Mesendoderm (in vitro differentiated cells): Measurements from ENCODE around the gene SPAG4.

ENCODE experiments used
- DNase-seq: peaks from one replicate; pipeline ENCODE4 v3.0.0; 2013
- H2AK5ac ChIP-seq: 2 replicates; pipeline ENCODE4 v1.6.1; 2013; ENCODE audit warnings: low read length, inconsistent platforms
- H2BK120ac ChIP-seq: 2 replicates; pipeline ENCODE4 v1.6.1; 2013; ENCODE audit warnings: low read depth, mild to moderate bottlenecking, low read length, moderate library complexity, mixed read lengths
- H2BK15ac ChIP-seq: replicated peaks from 2 replicates; pipeline ENCODE4 v1.6.1; 2013; ENCODE audit warnings: low read depth, mild to moderate bottlenecking, moderate library complexity
- H2BK5ac ChIP-seq: 2 replicates; pipeline ENCODE4 v1.6.1; 2013; ENCODE audit warnings: low read length, inconsistent platforms
- H3K18ac ChIP-seq: 2 replicates; pipeline ENCODE4 v1.6.1; 2013; ENCODE audit warnings: mild to moderate bottlenecking, low read length, mixed read lengths
- H3K23ac ChIP-seq: one replicate; pipeline ENCODE4 v1.6.1; 2013; ENCODE audit warnings: low read length
- H3K27ac ChIP-seq: 2 replicates; pipeline ENCODE4 v1.5.1; 2013; ENCODE audit warnings: low read depth, mild to moderate bottlenecking, inconsistent platforms, low read length, moderate library complexity
- H3K27me3 ChIP-seq: 2 replicates; pipeline ENCODE4 v1.6.1; 2013; ENCODE audit warnings: low read length, control low read depth, mild to moderate bottlenecking, inconsistent platforms; ENCODE audit not compliant: insufficient read depth, poor library complexity
- H3K36me3 ChIP-seq: 2 replicates; pipeline ENCODE4 v1.6.1; 2013; ENCODE audit warnings: low read length, inconsistent platforms; ENCODE audit not compliant: control insufficient read depth, insufficient read depth
- H3K4ac ChIP-seq: one replicate; pipeline ENCODE4 v1.6.1; 2013; ENCODE audit warnings: low read depth, mild to moderate bottlenecking, low read length, moderate library complexity
- H3K4me1 ChIP-seq: 2 replicates; pipeline ENCODE4 v1.6.1; 2013; ENCODE audit warnings: low read depth, low read length, inconsistent platforms; ENCODE audit not compliant: control insufficient read depth
- H3K4me2 ChIP-seq: 2 replicates; pipeline ENCODE4 v1.6.1; 2013; ENCODE audit warnings: low read length
- H3K4me3 ChIP-seq: 2 replicates; pipeline ENCODE4 v1.5.1; 2013; ENCODE audit warnings: mild to moderate bottlenecking, low read length
- H3K56ac ChIP-seq: one replicate; pipeline ENCODE4 v1.6.1; 2013; ENCODE audit warnings: low read length
- H3K79me1 ChIP-seq: 2 replicates; pipeline ENCODE4 v1.6.1; 2013; ENCODE audit warnings: low read length, inconsistent platforms
- H3K79me2 ChIP-seq: 2 replicates; pipeline ENCODE4 v1.6.1; 2013; ENCODE audit warnings: mild to moderate bottlenecking, low read length; ENCODE audit not compliant: control insufficient read depth, insufficient read depth
- H3K9ac ChIP-seq: 2 replicates; pipeline ENCODE4 v1.6.1; 2013; ENCODE audit warnings: low read length, inconsistent platforms
- H4K5ac ChIP-seq: one replicate; pipeline ENCODE4 v1.6.1; 2013; ENCODE audit warnings: low read length
- H4K8ac ChIP-seq: one replicate; pipeline ENCODE4 v1.6.1; 2013; ENCODE audit warnings: low read depth, mild to moderate bottlenecking, control low read depth, low read length, moderate library complexity
- WGBS: extraction: QIAGEN DNeasy Blood & Tissue Kit; methylation state at CpG from one replicate; pipeline ENCODE4 v1.1.7; 2013; ENCODE audit warnings: low lambda C conversion rate, missing lambda C conversion rate; ENCODE audit not compliant: insufficient coverage; ENCODE audit errors: extremely low coverage; 5-methylcytosine and 5-hydroxymethylcytosine counted together

The SPAG4 gene

DNA sequence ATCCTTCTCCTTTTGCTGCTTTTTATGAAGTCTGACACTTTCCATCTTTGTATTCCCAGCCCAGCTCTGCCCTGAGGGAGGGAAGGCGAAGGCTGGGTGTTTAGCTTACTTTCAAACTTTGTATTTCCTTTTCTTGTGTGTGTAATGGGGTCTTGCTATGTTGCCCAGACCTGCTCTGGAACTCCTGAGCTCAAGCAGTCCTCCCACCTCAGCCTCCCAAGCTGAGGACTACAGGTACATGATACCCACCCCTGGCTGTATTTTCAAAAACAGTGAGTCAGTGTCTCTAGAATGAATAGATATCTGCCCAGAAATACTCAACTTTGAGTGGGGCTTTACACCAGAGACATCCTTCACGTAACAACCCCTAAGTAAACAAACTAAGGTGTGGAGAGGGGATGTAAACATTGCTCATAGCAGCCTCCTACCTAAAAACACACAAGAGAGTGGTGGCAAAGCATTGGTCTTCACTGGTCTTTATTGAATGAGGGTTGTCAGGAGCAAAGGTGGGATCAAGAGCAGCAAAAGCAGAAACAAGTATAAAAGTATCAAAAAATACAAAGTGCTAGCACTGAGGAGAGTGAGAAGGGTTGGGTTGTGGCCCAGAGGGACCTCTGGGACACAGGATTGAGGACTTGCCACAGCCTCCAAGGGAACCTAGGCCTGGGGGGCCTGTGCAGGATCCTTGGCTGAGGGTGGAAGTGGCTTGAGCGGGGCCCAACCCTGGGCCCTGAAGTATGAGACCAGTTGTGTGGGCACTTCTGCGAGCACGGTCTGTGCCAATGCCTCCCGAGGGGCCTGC lies 10.2 kb downstream of the SPAG4 start:
- no peak overlapping the region for H3K18ac ChIP-seq
- H3K9ac ChIP-seq = no peak overlapping the region
- H2BK5ac ChIP-seq = no peak overlapping the region
- no peak overlapping the region for H2BK120ac ChIP-seq
- no peak overlapping the region for H3K4me2 ChIP-seq
- H2AK5ac ChIP-seq = no peak overlapping the region
- peaks cover 17% of the 10 kb centered on the region for H3K36me3 ChIP-seq
- H3K23ac ChIP-seq = no peak overlapping the region
- no peaks in the 10 kb centered on the region for H3K79me1 ChIP-seq
- H4K8ac ChIP-seq = no peak overlapping the region
- H3K79me2 ChIP-seq = no peaks in the 10 kb centered on the region
- no peak overlapping the region for H3K4me3 ChIP-seq
- no CpG with 5 or more reads among the region's 6 CpGs for WGBS
- no peak overlapping the region for H4K5ac ChIP-seq
- no peak overlapping the region for H3K56ac ChIP-seq
- H3K4ac ChIP-seq = no peak overlapping the region
- no peaks in the 10 kb centered on the region for H3K4me1 ChIP-seq
- DNase-seq = no peak
- H2BK15ac ChIP-seq = no peak overlapping the region
- no peak overlapping the region for H3K27ac ChIP-seq
- no peaks in the 10 kb centered on the region for H3K27me3 ChIP-seq

DNA sequence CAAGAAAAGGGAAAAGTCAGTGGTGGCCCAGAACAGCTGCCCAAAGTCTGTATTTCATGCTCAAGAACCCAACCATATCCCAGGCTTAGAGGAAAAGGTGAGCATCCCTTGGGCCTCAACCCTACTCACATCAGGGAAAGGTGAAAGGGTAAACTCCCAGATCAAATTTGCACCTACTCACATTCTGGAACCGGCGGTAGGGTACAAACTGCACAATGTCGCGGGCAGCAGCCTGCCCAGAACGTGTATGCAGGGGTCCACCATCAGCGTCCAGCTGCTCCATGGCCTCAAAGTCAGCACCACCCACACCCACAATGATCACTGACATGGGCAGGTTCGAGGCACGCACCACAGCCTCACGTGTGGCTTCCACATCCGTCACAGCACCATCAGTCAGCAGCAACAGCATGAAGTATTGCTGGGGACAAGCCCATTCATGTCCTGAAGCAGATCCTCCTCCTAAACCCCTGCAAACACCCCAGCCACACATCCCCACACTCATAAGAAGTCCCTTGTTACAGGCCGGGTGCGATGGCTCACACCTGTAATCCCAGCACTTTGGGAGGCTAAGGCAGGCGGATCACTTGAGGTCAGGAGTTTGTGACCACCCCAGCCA lies 10.9 kb downstream of the SPAG4 start:
- no peak for DNase-seq

DNA sequence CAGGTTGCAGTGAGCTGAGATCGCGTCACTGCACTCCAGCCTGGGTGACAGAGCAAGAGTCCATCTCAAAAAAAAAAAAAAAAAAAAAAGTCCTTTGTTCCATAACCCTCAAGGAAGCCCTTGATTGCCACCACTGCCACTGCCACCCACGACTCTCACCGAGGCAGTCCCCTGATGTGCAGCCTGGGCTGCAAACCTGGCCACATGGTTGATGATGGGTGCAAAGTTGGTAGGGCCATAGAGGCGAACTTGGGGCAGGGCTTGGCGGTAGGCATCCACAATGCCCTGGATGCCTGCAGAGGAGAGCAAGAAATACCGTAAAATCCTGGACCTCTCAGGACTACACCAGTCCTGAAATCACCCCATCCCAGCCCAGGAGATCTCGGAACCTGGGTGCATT lies 11.5 kb downstream of the SPAG4 start:
- Histone ChIP-seq H4K5ac (no peak overlapping the region), H3K4me3 (no peak overlapping the region), H2BK120ac (no peak overlapping the region), H2BK5ac (no peak overlapping the region), H3K56ac (no peak overlapping the region), H3K79me1 (no peaks in the 10 kb centered on the region), H3K27ac (no peak overlapping the region), H3K23ac (no peak overlapping the region), H3K36me3 (peaks cover 20% of the 10 kb centered on the region), H3K9ac (no peak overlapping the region), H2AK5ac (no peak overlapping the region), H3K4me1 (no peaks in the 10 kb centered on the region), H3K27me3 (no peaks in the 10 kb centered on the region), H4K8ac (no peak overlapping the region), H3K4me2 (no peak overlapping the region), H2BK15ac (no peak overlapping the region), H3K79me2 (no peaks in the 10 kb centered on the region), H3K18ac (no peak overlapping the region), H3K4ac (no peak overlapping the region)
- WGBS = no CpG with 5 or more reads among the region's 8 CpGs
- DNase-seq = no peak

More for the DNA sequence above, 10.9 kb downstream of the SPAG4 start:
- no peaks in the 10 kb centered on the region for H3K4me1 ChIP-seq
- H3K9ac ChIP-seq = no peak overlapping the region
- peaks cover 20% of the 10 kb centered on the region for H3K36me3 ChIP-seq
- H3K27me3 ChIP-seq = no peaks in the 10 kb centered on the region
- H3K4me3 ChIP-seq = no peak overlapping the region
- H2BK5ac ChIP-seq = no peak overlapping the region
- no peak overlapping the region for H2BK120ac ChIP-seq
- no peak overlapping the region for H4K8ac ChIP-seq
- WGBS = no CpG with 5 or more reads among the region's 13 CpGs
- no peak overlapping the region for H4K5ac ChIP-seq
- no peaks in the 10 kb centered on the region for H3K79me1 ChIP-seq
- H3K56ac ChIP-seq = no peak overlapping the region
- no peaks in the 10 kb centered on the region for H3K79me2 ChIP-seq
- H3K27ac ChIP-seq = no peak overlapping the region
- no peak overlapping the region for H2BK15ac ChIP-seq
- H3K4me2 ChIP-seq = no peak overlapping the region
- no peak overlapping the region for H3K18ac ChIP-seq
- no peak overlapping the region for H3K4ac ChIP-seq
- no peak overlapping the region for H3K23ac ChIP-seq
- no peak overlapping the region for H2AK5ac ChIP-seq

DNA sequence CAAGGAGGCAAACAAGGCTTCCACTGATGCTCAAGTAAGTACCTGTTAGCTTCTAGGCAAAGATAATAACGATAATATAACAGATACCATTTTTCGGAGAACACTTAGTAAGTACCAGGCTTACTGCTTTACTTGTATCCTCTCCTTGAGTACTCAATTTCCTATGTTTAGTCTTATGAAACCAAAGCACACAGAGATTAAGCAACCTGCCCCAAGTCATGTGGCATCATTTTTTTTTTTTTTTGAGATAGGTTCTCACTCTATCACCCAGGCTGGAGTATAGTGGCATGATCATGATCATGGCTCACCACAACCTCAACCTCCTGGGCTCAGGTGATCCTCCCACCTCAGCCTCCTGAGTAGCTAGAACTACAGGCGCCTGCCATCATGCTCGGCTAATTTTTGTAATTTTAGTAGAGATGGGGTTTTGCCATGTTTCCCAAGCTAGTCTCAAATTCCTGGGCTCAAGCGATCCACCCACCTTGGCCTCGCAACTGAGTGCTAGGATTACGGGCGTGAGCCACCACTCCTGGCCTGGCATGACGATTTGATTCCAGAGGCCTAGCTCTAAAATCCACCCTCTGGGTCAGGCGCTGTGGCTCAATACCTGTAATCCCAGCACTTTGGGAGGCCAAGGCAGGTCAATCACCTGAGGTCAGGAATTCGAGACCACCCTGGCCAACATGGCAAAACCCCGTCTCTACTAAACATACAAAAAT lies 14.0 kb downstream of the SPAG4 start:
- peaks cover 20% of the 10 kb centered on the region for H3K36me3 ChIP-seq
- no peak overlapping the region for H3K4me2 ChIP-seq
- H2BK5ac ChIP-seq = no peak overlapping the region
- peaks cover 6% of the 10 kb centered on the region for H3K79me1 ChIP-seq
- H2AK5ac ChIP-seq = no peak overlapping the region
- no peak overlapping the region for H3K23ac ChIP-seq
- no CpG with 5 or more reads among the region's 12 CpGs for WGBS
- no peak overlapping the region for H2BK15ac ChIP-seq
- H3K4me3 ChIP-seq = no peak overlapping the region
- H3K18ac ChIP-seq = no peak overlapping the region
- H3K27me3 ChIP-seq = no peaks in the 10 kb centered on the region
- H4K8ac ChIP-seq = no peak overlapping the region
- DNase-seq = no peak
- no peak overlapping the region for H3K56ac ChIP-seq
- no peak overlapping the region for H3K9ac ChIP-seq
- H3K4ac ChIP-seq = no peak overlapping the region
- H3K4me1 ChIP-seq = no peaks in the 10 kb centered on the region
- H3K79me2 ChIP-seq = peaks cover 1% of the 10 kb centered on the region
- no peak overlapping the region for H2BK120ac ChIP-seq
- no peak overlapping the region for H3K27ac ChIP-seq
- no peak overlapping the region for H4K5ac ChIP-seq

DNA sequence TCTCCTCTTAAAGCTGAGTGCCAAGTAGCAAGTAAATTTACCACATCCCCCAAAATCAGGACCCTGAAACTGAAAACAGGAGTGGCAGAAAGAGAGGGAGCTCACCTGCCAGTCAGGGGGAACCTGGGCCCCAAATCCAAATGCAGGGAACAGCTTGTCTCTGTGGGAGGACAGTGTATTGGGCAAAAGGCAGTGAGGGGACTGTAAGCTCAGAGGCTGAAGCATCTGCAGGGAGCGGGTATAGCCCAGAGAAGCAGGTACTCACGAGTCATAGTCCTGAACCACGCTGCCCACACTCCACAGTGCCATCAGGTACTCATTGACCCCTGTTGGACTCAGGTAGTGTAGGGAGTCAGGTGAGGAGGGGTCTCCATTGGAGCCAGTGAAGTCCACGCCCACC lies 15.0 kb downstream of the SPAG4 start:
- Histone ChIP-seq H2BK15ac (no peak overlapping the region), H3K4ac (no peak overlapping the region), H3K4me3 (no peak overlapping the region), H2BK120ac (no peak overlapping the region), H3K27ac (no peak overlapping the region), H3K56ac (no peak overlapping the region), H4K5ac (no peak overlapping the region), H3K18ac (no peak overlapping the region), H3K36me3 (peaks cover 16% of the 10 kb centered on the region), H3K79me2 (peaks cover 5% of the 10 kb centered on the region), H3K4me1 (no peaks in the 10 kb centered on the region), H4K8ac (no peak overlapping the region), H3K27me3 (no peaks in the 10 kb centered on the region), H3K9ac (no peak overlapping the region), H3K23ac (no peak overlapping the region), H2BK5ac (no peak overlapping the region), H3K4me2 (no peak overlapping the region), H2AK5ac (no peak overlapping the region), H3K79me1 (peaks cover 8% of the 10 kb centered on the region)
- DNase-seq = no peak
- no CpG with 5 or more reads among the region's 4 CpGs for WGBS
